Activated naive CD8-positive, alpha-beta T cell treated with anti-CD3 and anti-CD28 coated beads for 36 hours (primary cell): ENCODE results near the gene KCNH4. TPM values are rescaled to one million over a fixed set of nuclear protein-coding genes. Genes with fewer than 3 reads are reported as not detected.
"Not testable (repeated sequence)": the region's sequence is repeated elsewhere in the genome, so short reads cannot be mapped to it uniquely, and the experiment has no call there.

Experiments used
- DNase-seq: peaks from one replicate; pipeline ENCODE4 v3.0.0; 2021
- H3K27ac Mint-ChIP-seq: one replicate; pipeline ENCODE4 v1.8.0; 2022; ENCODE audit warnings: mild to moderate bottlenecking, moderate library complexity, mixed read lengths
- H3K27me3 Mint-ChIP-seq: one replicate; pipeline ENCODE4 v1.8.0; 2022; ENCODE audit warnings: mild to moderate bottlenecking, mixed read lengths
- H3K36me3 Mint-ChIP-seq: one replicate; pipeline ENCODE4 v1.8.0; 2021; ENCODE audit warnings: mild to moderate bottlenecking, mixed read lengths
- H3K4me1 Mint-ChIP-seq: one replicate; pipeline ENCODE4 v1.8.0; 2021; ENCODE audit warnings: mixed read lengths
- H3K4me3 Mint-ChIP-seq: one replicate; pipeline ENCODE4 v1.8.0; 2022; ENCODE audit warnings: mild to moderate bottlenecking, moderate library complexity, mixed read lengths
- H3K9me3 Mint-ChIP-seq: one replicate; pipeline ENCODE4 v1.8.0; 2022; ENCODE audit warnings: mixed read lengths
- total RNA-seq, 2 experiments: library from RNA; stranded (reverse); gene quantifications; one replicate each; pipeline ENCODE4 v1.2.3, GENCODE V29; 2021

The KCNH4 gene
- total RNA-seq, 2 experiments from 2014 or later = 0.39 to 0.44 TPM

DNA sequence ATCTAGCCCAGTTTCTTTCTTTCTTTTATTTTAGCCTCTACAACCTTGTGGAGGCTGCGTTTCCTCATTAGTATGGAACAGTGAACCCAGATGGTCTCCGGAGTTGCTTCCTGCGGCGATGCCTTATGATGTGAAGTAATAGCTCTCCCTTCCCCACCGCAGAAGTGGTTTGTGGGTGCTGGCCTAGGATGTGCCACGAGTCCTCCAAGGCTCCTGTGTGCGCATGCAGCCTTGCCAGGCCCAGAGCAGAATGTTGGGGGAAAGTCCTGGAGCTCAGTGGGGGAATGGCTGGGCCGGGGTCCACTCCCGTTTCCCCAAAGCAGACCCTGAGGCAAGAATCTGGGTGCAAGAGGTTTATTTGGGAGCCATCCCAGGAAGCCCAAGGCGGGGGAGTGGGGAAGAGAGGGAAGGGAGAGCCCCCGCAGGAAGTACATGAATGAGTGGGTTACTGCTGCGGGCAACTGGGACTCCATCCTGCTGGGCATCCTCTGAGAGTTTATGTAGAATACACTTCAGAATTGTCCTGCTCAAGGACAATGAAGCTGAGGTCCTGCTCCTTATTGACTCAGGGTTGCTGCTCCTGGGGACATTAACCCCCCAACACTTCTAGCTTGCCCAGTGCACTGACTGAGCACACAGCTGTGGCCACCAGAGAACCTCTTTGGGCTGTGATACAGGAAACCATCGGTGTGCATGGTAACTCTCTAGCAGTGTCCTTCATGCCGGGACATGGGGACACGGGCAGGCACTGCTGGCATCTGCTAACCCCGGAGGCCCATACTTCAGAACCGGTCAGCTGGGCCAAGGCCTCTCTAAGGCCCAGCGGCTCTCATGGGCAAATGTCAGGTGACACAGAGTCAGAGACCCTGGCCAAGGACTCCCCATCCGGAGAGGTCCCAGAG, 8.1 kb upstream of the KCNH4 start:
- H3K4me3 Mint-ChIP-seq = no peak overlapping the region
- peaks cover 12% of the 10 kb centered on the region for H3K4me1 Mint-ChIP-seq
- H3K36me3 Mint-ChIP-seq = no peaks in the 10 kb centered on the region
- no peak for DNase-seq
- no peaks in the 10 kb centered on the region for H3K9me3 Mint-ChIP-seq
- no peak overlapping the region for H3K27ac Mint-ChIP-seq
- H3K27me3 Mint-ChIP-seq = no peaks in the 10 kb centered on the region

DNA sequence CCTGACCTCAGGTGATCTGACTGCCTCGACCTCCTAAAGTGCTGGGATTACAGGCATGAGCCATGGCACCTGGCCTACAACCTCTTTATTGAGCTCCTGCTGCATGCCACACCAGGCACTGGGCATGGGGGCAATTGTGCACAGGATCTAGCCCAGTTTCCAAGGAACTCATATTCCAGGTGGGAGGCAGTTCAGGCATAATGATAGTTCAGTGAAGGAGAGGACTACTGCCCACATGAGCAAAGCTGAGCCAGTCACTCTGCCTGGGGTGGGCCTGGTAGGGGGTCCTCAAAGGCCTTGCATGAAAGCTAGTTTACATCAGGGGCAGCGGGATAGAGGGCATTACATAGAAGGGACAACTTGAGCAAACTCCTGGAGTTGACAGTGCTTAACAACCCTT, 6.9 kb upstream of the KCNH4 start:
- Mint-ChIP-seq H3K27me3 (peaks cover 4% of the 10 kb centered on the region), H3K4me3 (no peak overlapping the region), H3K4me1 (peaks cover 15% of the 10 kb centered on the region), H3K9me3 (no peaks in the 10 kb centered on the region), H3K27ac (no peak overlapping the region), H3K36me3 (no peaks in the 10 kb centered on the region)
- no peak for DNase-seq

DNA sequence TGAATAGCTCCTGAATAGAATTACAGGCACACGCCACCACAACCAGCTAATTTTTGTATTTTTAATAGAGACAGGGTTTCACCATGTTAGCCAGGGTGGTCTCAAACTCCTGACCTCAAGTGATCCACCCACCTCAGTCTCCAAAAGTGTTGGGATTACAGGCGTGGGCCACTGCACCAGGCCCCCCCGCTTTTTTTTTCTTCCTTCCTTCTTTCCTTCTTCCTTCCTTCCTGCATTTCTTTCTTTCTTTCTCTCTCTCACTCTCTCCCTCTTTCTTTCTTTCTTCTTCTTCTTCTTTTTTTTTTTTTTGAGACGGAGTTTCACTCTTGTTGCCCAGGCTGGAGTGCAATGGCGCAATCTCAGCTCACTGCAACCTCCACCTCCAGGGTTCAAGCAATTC, 5.2 kb upstream of the KCNH4 start:
- Mint-ChIP-seq H3K4me1 (peaks cover 23% of the 10 kb centered on the region), H3K27me3 (peaks cover 18% of the 10 kb centered on the region)
- not testable (repeated sequence) for H3K36me3 Mint-ChIP-seq, H3K4me3 Mint-ChIP-seq, H3K9me3 Mint-ChIP-seq, H3K27ac Mint-ChIP-seq, DNase-seq

DNA sequence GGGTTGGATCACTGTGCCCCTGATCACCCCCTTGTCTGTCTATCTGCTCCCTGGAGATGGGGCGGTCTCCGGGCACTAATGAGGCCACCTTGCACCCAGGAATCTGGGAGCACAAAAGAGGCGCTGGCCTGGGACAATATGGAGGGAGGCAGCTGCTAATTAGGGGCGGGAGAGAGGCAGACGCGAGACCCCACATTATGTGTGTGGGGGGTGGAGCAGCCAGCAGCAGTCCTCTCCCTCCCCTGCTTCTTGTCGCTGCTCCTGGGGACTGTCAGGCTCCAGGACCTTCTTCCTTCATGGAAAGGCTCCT, 4.6 kb upstream of the KCNH4 start:
- peaks cover 22% of the 10 kb centered on the region for H3K27me3 Mint-ChIP-seq
- H3K4me3 Mint-ChIP-seq = no peak overlapping the region

DNA sequence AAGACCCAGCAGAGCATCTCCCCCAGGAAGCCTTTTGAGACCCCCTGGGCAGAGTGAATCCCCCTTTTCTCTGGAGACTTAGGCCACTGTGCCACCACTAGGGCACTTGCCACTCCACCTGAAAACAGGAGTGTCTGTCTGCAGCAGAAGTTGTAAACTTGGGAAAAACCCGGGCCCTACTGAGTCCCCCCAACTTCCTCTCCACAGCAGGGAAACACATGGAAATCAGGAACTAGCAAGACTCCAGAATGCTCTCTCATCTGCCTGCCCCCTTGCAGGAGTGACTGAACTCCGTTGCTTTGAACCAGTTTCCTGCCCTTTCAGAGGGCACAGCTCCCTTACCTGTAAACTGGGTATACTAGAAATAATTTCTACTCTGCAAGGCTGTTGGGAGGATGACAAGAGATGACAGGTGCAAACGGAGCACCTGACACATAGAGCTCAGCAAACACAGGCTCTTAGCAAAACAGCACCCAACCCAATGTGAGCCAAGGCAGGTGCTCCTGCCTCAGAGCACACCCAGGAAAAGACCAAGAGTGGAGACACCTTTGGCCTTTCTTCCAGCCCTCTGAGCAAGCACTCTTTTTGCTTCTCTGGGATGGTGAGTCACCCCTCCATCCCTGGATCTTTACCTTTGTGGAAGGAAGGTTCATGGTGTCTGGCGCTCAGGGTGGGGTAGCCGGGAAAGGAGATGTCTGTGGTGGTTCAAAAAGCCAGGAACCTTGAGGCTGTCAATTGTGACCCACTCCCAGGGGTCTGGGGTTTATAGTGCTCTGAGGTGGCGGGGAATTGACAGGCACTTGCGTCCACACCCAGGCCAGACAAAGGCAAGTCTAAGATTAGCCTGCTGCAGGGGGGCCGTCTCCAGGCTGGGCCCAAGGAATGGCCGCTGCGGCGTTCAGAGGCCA, 4.0 kb upstream of the KCNH4 start, which contains the start of gene HCRT:
HCRT (minus strand) TSS at position 740 of the 908 bp plus-strand sequence; CDS start at position 653, 87 bp downstream.
- Mint-ChIP-seq H3K4me3 (peak within 1 kb of the TSS; percentile 64), H3K27me3 (peaks cover 29% of the 10 kb centered on the region), H3K36me3 (no peaks in the 10 kb centered on the region), H3K9me3 (no peaks in the 10 kb centered on the region), H3K27ac (peak within 1 kb of the TSS; percentile 79), H3K4me1 (peaks cover 23% of the 10 kb centered on the region)
- DNase-seq = no peak

More for the DNA sequence above, 4.6 kb upstream of the KCNH4 start:
- Mint-ChIP-seq H3K9me3 (no peaks in the 10 kb centered on the region), H3K36me3 (no peaks in the 10 kb centered on the region), H3K4me1 (peaks cover 23% of the 10 kb centered on the region), H3K27ac (no peak overlapping the region)
- no peak for DNase-seq

DNA sequence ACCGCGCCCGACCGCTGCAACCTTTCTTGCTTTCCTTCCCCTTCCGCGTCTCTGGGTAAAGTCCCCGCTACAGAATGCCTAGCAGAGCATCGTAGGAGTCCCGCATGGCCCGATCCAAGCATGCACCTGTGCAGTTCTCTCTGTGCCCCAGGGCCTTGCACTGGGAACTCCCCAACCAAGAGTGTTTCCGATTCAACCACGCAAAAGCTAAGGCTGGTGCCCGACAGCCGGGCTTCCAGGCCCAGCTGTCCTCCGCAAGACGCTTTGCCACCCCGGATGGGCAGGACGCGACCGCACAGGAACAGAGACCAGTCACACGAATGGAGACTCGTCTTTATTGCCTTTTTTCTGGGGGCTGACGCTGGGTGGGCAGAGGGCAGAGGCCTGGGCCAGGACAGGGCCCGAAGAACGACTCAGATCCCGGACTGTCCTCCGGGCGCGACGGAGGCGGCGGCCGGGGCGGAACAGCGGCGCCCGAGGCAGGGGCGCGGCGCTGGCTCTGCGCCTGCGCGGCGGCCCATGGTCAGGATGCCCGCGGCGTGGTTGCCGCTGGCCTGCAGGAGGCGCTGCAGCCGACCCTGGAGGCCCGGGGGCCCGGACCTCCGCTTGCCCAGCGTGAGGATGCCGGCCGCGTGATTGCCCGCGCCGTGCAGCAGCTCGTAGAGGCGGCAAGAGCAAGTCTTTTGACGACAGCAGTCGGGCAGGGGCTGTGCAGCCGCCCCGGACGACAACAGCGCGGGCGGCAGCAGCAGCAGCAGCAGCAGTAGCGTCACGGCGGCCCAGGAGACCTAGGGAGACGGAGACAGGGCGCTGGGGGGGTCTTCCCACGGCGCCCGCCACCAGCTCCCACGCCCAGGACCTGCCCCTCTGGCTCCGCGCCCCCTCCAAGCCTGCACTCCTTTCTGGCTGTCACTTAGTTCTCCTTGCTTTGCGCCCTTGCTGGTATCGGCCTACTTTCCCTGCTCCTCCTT, 3.1 kb upstream of the KCNH4 start:
- peak overlapping the region; percentile 88 for H3K27ac Mint-ChIP-seq
- peak overlapping the region; percentile 84 for H3K4me3 Mint-ChIP-seq
- H3K9me3 Mint-ChIP-seq = no peaks in the 10 kb centered on the region
- peaks cover 31% of the 10 kb centered on the region for H3K4me1 Mint-ChIP-seq
- DNase-seq = peak; percentile 88
- peaks cover 38% of the 10 kb centered on the region for H3K27me3 Mint-ChIP-seq
- no peaks in the 10 kb centered on the region for H3K36me3 Mint-ChIP-seq

DNA sequence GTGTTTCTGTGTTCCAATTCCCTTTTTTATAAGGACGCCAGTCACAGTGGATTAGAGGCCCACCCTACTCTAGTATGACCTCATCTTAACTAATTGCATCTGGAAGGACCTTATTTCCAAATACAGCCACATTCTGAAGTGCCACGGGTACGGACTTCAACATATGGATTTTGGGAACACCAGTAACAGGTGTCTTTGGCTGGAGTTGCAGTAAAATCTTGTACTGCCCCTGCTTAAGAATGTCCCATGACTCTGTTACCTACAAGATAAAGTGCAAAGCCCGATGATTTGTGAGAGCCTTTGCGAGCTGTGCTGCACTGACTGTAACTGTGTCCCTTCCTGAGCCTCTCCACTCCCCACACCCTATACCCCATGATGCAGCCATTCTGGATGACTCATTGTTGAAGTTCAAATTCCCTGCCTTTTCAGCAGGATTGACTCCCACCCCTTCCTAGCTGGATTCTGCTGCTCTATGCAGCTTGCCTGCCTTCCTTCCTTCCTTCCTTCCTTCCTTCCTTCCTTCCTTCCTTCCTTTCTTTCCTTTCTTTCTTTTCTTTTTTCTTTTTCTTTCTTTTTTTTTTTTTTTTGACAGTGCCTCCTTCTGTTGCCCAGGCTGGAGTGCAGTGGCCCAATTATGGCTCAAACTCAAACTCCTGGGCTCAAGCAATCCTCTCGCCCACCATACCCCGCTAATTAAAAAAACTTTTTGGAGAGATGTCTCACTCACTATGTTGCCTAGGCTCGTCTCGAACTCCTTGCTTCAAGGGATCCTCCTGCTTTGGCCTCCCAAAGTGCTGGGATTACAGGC, 2.2 kb upstream of the KCNH4 start:
- Mint-ChIP-seq H3K9me3 (no peaks in the 10 kb centered on the region), H3K4me1 (peaks cover 39% of the 10 kb centered on the region), H3K36me3 (no peaks in the 10 kb centered on the region), H3K27ac (peak overlapping the region; percentile 88), H3K27me3 (peaks cover 47% of the 10 kb centered on the region), H3K4me3 (peak overlapping the region; percentile 84)
- no peak for DNase-seq

DNA sequence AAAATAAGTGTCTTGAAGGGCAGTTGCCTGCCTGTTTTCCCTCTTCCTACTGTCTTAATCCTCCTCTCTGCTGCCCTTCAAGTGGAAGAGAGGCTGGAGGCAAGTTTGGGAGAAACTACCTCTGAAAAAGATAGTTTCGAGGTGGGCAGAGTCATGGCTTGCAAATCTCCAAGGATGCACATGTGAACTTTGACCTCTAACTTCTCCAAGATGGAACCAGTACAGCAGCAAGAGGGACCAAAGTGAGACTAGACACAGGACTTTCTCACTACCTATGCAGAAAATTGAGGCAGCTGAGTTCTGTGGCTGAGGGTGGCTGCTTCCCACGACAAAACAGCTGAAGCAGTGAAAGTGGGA, 887 bp upstream of the KCNH4 start:
- H3K4me3 Mint-ChIP-seq = peak overlapping the region; percentile 57
- H3K9me3 Mint-ChIP-seq = no peaks in the 10 kb centered on the region
- peaks cover 39% of the 10 kb centered on the region for H3K4me1 Mint-ChIP-seq
- H3K27me3 Mint-ChIP-seq = peaks cover 47% of the 10 kb centered on the region
- H3K27ac Mint-ChIP-seq = no peak overlapping the region
- no peaks in the 10 kb centered on the region for H3K36me3 Mint-ChIP-seq
- no peak for DNase-seq

DNA sequence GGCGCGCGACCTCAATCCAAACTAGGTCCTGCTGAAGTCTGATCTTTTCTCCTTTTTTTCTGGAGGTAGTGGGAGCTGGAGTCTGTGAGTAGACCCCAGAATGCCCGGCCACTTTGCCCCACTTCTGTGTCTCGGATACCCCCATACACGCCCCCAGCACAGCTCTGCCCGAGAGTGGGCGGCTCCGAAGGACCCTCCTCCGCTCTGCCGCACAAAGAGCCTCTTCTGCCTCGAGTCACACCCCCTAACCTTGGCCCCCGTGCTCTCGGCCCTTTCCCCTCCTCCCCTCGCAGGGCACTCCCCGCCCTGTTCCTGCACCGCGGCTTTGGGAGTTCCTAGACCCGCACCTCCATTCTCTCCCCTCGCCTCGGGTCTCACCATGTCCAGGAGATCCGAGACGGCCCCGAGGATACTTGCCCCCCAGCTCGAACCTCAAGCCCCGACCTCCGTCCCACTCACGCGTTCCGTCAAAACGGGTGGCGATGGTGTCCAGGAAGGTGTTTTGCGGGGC, 476 bp downstream of the KCNH4 start:
- Mint-ChIP-seq H3K4me1 (peaks cover 39% of the 10 kb centered on the region), H3K27me3 (peaks cover 47% of the 10 kb centered on the region), H3K27ac (no peak overlapping the region), H3K9me3 (no peaks in the 10 kb centered on the region), H3K4me3 (peak overlapping the region; percentile 7), H3K36me3 (no peaks in the 10 kb centered on the region)
- no peak for DNase-seq

DNA sequence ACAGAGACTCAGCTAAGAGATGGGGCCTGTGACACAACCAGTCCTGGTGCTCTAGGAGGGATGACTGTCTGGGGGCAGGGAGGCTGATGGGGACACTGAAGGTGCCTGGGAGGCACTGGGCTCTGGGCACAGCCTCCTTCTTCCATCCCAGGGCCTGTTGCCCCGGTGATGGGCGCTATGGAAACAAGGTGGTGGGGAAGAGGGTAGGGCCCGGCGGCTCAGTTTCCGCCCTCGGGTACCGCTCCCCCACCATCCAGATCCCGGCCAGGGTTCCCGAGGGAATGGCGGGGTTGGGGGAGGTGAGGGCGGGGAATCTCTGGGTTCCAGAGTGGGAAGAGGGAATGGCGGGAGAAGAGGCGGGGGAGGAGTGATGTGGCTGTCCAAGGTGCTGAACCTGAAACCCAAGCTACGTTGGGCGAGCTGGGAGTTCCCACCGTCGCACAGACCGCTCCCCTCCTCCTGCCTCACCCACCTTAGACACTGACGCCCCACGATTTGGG, 981 bp downstream of the KCNH4 start:
- no peak overlapping the region for H3K27ac Mint-ChIP-seq
- DNase-seq = peak; percentile 43
- peak overlapping the region; percentile 38 for H3K4me3 Mint-ChIP-seq
- peaks cover 47% of the 10 kb centered on the region for H3K27me3 Mint-ChIP-seq
- H3K9me3 Mint-ChIP-seq = no peaks in the 10 kb centered on the region
- H3K36me3 Mint-ChIP-seq = no peaks in the 10 kb centered on the region
- H3K4me1 Mint-ChIP-seq = peaks cover 39% of the 10 kb centered on the region

DNA sequence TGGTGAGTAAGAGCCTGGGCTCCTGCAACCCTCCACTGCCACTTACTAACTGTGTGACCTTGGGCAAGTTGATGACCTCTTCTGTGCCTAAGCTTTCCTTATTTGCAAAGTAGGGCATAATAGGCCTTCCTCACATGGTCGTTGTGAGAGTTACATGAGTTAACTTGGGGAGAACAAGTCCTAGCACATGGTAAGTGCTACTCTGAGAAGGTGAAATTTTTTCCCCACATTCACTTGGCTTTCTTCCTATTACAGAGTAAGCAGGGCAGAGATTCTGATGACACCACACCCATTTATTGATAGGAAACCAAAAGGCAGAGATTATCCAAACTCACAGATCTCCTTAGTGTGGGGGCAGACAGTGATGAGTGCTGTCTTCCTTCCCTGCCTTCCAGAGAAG, 1.6 kb downstream of the KCNH4 start:
- no peak for DNase-seq
- no peaks in the 10 kb centered on the region for H3K9me3 Mint-ChIP-seq
- H3K4me1 Mint-ChIP-seq = peaks cover 33% of the 10 kb centered on the region
- H3K27me3 Mint-ChIP-seq = peaks cover 47% of the 10 kb centered on the region
- H3K4me3 Mint-ChIP-seq = no peak overlapping the region
- no peaks in the 10 kb centered on the region for H3K36me3 Mint-ChIP-seq
- H3K27ac Mint-ChIP-seq = no peak overlapping the region

DNA sequence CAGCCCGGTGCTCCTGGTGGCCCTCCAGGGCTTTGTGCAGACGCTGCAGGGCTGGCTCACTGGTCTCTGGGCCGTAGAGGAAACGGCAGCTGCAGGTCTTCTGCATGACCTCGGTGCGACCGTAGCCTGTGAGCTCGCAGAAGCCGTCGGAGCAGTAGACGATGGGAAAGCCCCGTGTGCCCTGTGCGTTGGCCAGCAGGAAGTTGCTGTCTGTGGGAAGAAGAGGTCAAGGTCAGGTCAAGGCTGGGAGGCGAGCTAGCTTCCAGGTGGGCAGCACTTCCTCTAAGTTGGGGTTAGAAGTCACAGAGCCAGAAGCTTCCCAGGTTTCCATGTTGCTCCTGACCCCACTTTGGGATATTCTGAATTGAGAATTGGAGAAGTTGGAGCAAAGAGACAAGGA, 2.1 kb downstream of the KCNH4 start:
- no peak overlapping the region for H3K27ac Mint-ChIP-seq
- H3K36me3 Mint-ChIP-seq = no peaks in the 10 kb centered on the region
- no peak for DNase-seq
- H3K9me3 Mint-ChIP-seq = no peaks in the 10 kb centered on the region
- H3K4me1 Mint-ChIP-seq = peaks cover 32% of the 10 kb centered on the region
- no peak overlapping the region for H3K4me3 Mint-ChIP-seq
- peaks cover 47% of the 10 kb centered on the region for H3K27me3 Mint-ChIP-seq

DNA sequence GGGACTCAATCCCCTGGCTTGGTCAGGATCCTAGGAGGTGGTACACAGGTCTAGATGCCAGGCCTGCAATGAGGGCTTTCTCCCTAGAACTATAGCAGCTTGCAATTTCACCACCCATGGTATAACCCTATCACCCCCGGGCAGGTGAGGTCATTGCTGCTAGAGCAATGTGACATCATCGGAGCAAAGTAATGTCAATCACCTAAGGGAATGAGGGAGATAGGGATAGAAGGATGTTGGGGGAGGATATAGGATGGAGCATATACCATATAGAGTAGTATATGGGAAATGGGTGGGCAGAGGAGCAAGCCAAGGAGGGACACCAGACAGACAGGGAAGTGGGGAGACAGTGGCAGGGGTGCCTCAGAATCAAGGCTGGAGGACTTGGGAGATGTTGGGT, 3.3 kb downstream of the KCNH4 start:
- peaks cover 22% of the 10 kb centered on the region for H3K4me1 Mint-ChIP-seq
- no peak overlapping the region for H3K4me3 Mint-ChIP-seq
- no peak overlapping the region for H3K27ac Mint-ChIP-seq
- H3K36me3 Mint-ChIP-seq = no peaks in the 10 kb centered on the region
- no peaks in the 10 kb centered on the region for H3K9me3 Mint-ChIP-seq
- no peak for DNase-seq
- peaks cover 42% of the 10 kb centered on the region for H3K27me3 Mint-ChIP-seq
